Umbilical cord (tissue), 2 donors: ENCODE results near the gene RNASE7. TPM values are rescaled to one million over a fixed set of nuclear protein-coding genes. Genes with fewer than 3 reads are reported as not detected.
"Not testable (repeated sequence)": the region's sequence is repeated elsewhere in the genome, so short reads cannot be mapped to it uniquely, and the experiment has no call there.

Experiments
- DNase-seq: peaks from one replicate; pipeline ENCODE4 v3.0.0-alpha.2; 2015; ENCODE audit warnings: low spot score
- total RNA-seq: library from RNA; depleted of rRNA; stranded (reverse); fragments of >200 nt; gene quantifications from one replicate; pipeline ENCODE4 v1.2.3, GENCODE V29; 2014; ENCODE audit warnings: low replicate concordance; ENCODE audit not compliant: insufficient read depth

RNASE7 gene
- total RNA-seq, 1 donor from 2014 or later = 4.1 TPM

GRCh38 chr14:21023817-21024584 lies 18.2 kb upstream of the RNASE7 start:
- DNase-seq = no peak

- DNase-seq = peak; percentile 85
Measured at GRCh38 chr14:21024585-21025370, 17.4 kb upstream of the RNASE7 start, which contains the start of gene NDRG2. NDRG2 (minus strand) TSS chr14:21025061; CDS start chr14:21023315, 1,746 bp downstream.

- DNase-seq = peak; percentile 60
Measured at GRCh38 chr14:21025371-21026273, 16.5 kb upstream of the RNASE7 start.

GRCh38 chr14:21026274-21026987 lies 15.7 kb upstream of the RNASE7 start:
- no peak for DNase-seq

- peak; percentile 49 for DNase-seq
Measured at GRCh38 chr14:21026988-21027315, 15.2 kb upstream of the RNASE7 start.

GRCh38 chr14:21029917-21030316 lies 12.2 kb upstream of the RNASE7 start, which contains the start of gene TPPP2:
TPPP2 (plus strand) TSS chr14:21030217; CDS start chr14:21030582, 365 bp downstream.
- no peak for DNase-seq

- DNase-seq = no peak
Measured at GRCh38 chr14:21030531-21030930, 11.6 kb upstream of the RNASE7 start.

GRCh38 chr14:21032326-21033132 lies 9.6 kb upstream of the RNASE7 start:
- DNase-seq = no peak

GRCh38 chr14:21033133-21033698 lies 8.9 kb upstream of the RNASE7 start:
- no peak for DNase-seq

GRCh38 chr14:21034707-21035106 lies 7.5 kb upstream of the RNASE7 start, which contains the start of gene RNASE13:
RNASE13 (minus strand) TSS chr14:21034807; CDS start chr14:21034288, 519 bp downstream.
- DNase-seq = no peak

GRCh38 chr14:21036751-21037150 lies 5.4 kb upstream of the RNASE7 start:
- no peak for DNase-seq

GRCh38 chr14:21037156-21037555 lies 5.0 kb upstream of the RNASE7 start:
- DNase-seq = no peak

- DNase-seq = peak; percentile 91
Measured at GRCh38 chr14:21038441-21039422, 3.4 kb upstream of the RNASE7 start.

- peak; percentile 89 for DNase-seq
Measured at GRCh38 chr14:21039585-21040369, 2.4 kb upstream of the RNASE7 start.

- DNase-seq = no peak
Measured at GRCh38 chr14:21040370-21040925, 1.7 kb upstream of the RNASE7 start.

- not testable (repeated sequence) for DNase-seq
Measured at GRCh38 chr14:21040941-21041340, 1.2 kb upstream of the RNASE7 start.

- no peak for DNase-seq
Measured at GRCh38 chr14:21042918-21043317, 756 bp downstream of the RNASE7 start.
